NT2/D1 (cell line): ENCODE measurements around the gene STK17B.

Source experiments
- DNase-seq: peaks from one replicate; pipeline ENCODE4 v3.0.0-alpha.2; 2011; ENCODE audit warnings: low read depth, low spot score
- H3K27me3 ChIP-seq: 2 replicates; pipeline ENCODE4 v1.6.0; 2011; ENCODE audit warnings: mild to moderate bottlenecking; ENCODE audit not compliant: insufficient read length, insufficient read depth
- H3K36me3 ChIP-seq: 2 replicates; pipeline ENCODE4 v1.6.1; 2011; ENCODE audit warnings: mild to moderate bottlenecking, low read length, mixed read lengths; ENCODE audit not compliant: insufficient read depth, insufficient read length
- H3K4me1 ChIP-seq: 2 replicates; pipeline ENCODE4 v1.5.1; 2011; ENCODE audit not compliant: insufficient read depth, insufficient read length
- H3K4me3 ChIP-seq: 2 replicates; pipeline ENCODE4 v1.5.1; 2011; ENCODE audit warnings: low read depth; ENCODE audit not compliant: insufficient read length
- H3K9ac ChIP-seq: 2 replicates; pipeline ENCODE4 v1.6.0; 2011; ENCODE audit warnings: low read depth; ENCODE audit not compliant: insufficient read length
- H3K9me3 ChIP-seq: 2 replicates; pipeline ENCODE4 v1.5.1; 2011; ENCODE audit warnings: mild to moderate bottlenecking, low read length; ENCODE audit not compliant: insufficient read depth
- SUZ12 ChIP-seq: IDR thresholded peaks from 2 replicates; pipeline ENCODE4 v1.6.1; 2011; ENCODE audit not compliant: insufficient read length, insufficient read depth; ENCODE audit errors: extremely low read depth
- YY1 ChIP-seq: IDR thresholded peaks from 2 replicates; pipeline ENCODE4 v1.6.1; 2011; ENCODE audit not compliant: insufficient read length, insufficient read depth
- ZNF274 ChIP-seq: IDR thresholded peaks from 2 replicates; pipeline ENCODE4 v1.6.1; 2011; ENCODE audit warnings: mild to moderate bottlenecking, low read depth, low read length

STK17B gene

DNA sequence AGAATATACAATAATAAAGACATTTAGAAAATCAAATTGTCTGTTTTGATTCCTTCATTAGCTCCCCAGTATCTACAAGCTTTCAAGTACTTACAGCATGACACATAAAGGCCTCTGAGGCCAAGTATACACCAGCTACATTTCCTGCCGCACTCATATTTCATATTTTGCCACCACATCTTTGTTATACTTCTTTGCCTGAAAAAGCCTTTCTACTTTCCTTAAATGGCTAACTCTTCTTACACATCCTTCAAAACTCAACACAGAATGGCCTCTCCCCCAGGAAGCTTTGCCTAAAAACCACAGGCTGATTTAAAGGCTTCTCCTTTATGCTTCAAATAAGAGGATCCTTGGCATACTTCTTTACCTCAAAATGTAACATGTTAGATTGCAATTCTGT is 4.5 kb downstream of the STK17B start:
- Histone ChIP-seq H3K27me3 (peaks cover 2% of the 10 kb centered on the region), H3K4me1 (no peaks in the 10 kb centered on the region), H3K36me3 (peaks cover 11% of the 10 kb centered on the region), H3K4me3 (no peak overlapping the region), H3K9me3 (no peaks in the 10 kb centered on the region), H3K9ac (no peak overlapping the region)
- TF ChIP-seq SUZ12: no peak
- no peak for TF ChIP-seq ZNF274
- no peak for TF ChIP-seq YY1
- DNase-seq: no peak

GRCh38 chr2:196165016-196165415 is 6.4 kb downstream of the STK17B start:
- H3K9me3 ChIP-seq: no peaks in the 10 kb centered on the region
- no peak overlapping the region for H3K9ac ChIP-seq
- H3K4me1 ChIP-seq: no peaks in the 10 kb centered on the region
- no peak for DNase-seq
- TF ChIP-seq YY1 (no peak), ZNF274 (no peak), SUZ12 (no peak)
- no peak overlapping the region for H3K4me3 ChIP-seq
- H3K36me3 ChIP-seq: peaks cover 15% of the 10 kb centered on the region
- H3K27me3 ChIP-seq: no peaks in the 10 kb centered on the region

DNA sequence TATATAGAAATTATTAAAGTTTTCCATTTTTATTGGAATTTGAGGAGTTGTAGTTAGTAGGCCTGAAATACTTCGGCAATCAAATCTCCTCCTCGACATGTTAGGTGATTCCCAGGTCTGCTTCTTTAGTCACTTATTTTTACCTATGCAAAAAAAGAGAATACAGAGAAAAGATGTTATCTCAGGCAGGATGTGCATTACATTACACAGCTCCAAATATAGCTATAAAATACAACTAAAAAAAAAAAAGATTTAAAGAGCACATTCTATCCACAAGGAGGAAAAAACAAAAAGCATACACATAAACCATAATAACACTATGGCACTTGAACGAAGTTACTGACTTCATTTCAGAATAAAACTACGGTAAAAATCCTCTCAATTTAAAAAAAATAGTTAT is 8.1 kb downstream of the STK17B start:
- Histone ChIP-seq H3K27me3 (no peaks in the 10 kb centered on the region), H3K9me3 (no peaks in the 10 kb centered on the region; the same call in 1 of the 2 replicates), H3K4me3 (no peak overlapping the region), H3K4me1 (no peaks in the 10 kb centered on the region), H3K36me3 (peaks cover 20% of the 10 kb centered on the region), H3K9ac (no peak overlapping the region)
- no peak for DNase-seq
- TF ChIP-seq YY1 (no peak), SUZ12 (no peak), ZNF274 (no peak)

DNA sequence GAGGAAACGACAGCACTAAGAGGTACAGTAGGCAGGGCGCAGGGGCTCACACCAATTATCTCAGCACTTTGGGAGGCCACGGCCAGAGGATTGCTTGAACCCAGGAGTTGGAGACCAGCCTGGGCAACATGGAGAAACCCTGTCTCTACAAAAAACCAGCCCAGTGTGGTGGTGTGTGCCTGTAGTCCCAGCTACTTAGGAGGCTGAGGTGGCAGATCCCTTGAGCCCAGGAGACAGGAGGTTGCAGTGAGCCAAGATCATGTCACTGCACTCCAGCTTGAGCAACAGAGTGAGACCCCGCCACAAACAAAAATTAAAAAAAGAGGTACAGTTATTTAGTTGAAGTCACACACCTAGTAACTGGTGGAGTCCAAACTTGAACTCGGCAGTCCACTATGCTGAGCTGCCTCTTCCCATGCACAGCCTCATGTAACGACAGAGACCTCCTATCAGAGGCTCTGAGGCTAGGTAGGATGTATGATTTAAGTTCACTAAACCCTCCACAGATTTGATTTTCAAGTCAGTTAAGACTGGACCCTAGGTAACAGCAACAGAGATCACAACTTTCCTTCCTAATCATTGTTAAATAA is 8.7 kb downstream of the STK17B start:
- no peak for TF ChIP-seq YY1
- no peak for TF ChIP-seq SUZ12
- no peak for TF ChIP-seq ZNF274
- Histone ChIP-seq H3K9me3 (no peaks in the 10 kb centered on the region; the same call in 1 of the 2 replicates), H3K36me3 (peaks cover 20% of the 10 kb centered on the region), H3K9ac (no peak overlapping the region), H3K4me1 (no peaks in the 10 kb centered on the region), H3K27me3 (no peaks in the 10 kb centered on the region), H3K4me3 (no peak overlapping the region)
- DNase-seq: no peak

DNA sequence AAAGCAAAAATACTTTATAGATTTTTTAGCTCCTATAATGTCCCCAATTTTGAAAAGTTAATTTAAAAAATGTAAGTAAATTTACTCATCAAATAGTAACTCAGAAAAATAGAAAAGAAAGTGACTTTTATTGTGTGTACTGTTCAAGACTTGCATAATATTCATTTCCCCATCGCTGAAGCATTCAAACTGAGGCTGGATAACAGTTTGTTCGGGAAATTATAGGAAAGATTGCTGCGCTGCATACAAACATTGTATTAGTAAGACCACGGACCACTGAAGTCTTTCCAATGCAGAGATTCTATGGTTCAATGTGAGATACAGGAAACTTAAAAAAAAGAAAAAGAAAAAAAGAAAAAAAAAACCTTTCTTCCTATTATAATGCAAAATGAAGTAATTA is 10.4 kb downstream of the STK17B start:
- Histone ChIP-seq H3K27me3 (no peaks in the 10 kb centered on the region), H3K9me3 (no peaks in the 10 kb centered on the region; the same call in 1 of the 2 replicates), H3K36me3 (peaks cover 26% of the 10 kb centered on the region), H3K9ac (no peak overlapping the region), H3K4me1 (no peaks in the 10 kb centered on the region), H3K4me3 (no peak overlapping the region)
- no peak for DNase-seq
- TF ChIP-seq YY1 (no peak), SUZ12 (no peak), ZNF274 (no peak)

DNA sequence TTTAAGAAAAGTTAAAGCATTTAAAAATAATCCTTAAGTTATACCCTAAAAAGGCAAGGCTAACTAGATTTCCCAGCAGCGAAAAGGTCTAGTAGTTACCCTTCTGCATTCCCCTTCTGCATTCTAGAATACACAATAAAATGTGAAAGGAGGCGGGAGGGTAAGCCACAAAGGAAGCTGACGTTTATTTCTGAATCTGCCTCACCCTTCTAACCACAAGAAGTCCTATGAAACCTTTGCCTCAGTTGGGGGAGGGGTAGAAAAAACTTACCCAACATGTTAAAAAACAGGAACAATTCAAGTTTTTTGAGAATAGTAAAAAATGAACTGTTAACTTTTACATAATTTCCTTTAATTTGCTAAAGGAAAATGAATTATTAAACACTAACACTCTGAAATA is 11.3 kb downstream of the STK17B start:
- Histone ChIP-seq H3K9me3 (no peaks in the 10 kb centered on the region; the same call in 1 of the 2 replicates), H3K9ac (no peak overlapping the region), H3K4me1 (no peaks in the 10 kb centered on the region), H3K36me3 (peaks cover 33% of the 10 kb centered on the region), H3K27me3 (no peaks in the 10 kb centered on the region), H3K4me3 (no peak overlapping the region)
- DNase-seq: no peak
- TF ChIP-seq ZNF274 (no peak), YY1 (no peak), SUZ12 (no peak)

GRCh38 chr2:196159221-196159892 is 12.0 kb downstream of the STK17B start:
- peaks cover 40% of the 10 kb centered on the region for H3K36me3 ChIP-seq
- no peak for TF ChIP-seq SUZ12
- H3K27me3 ChIP-seq: no peaks in the 10 kb centered on the region
- no peak for DNase-seq
- no peak overlapping the region for H3K9ac ChIP-seq
- H3K9me3 ChIP-seq: no peaks in the 10 kb centered on the region; the same call in 1 of the 2 replicates
- no peaks in the 10 kb centered on the region for H3K4me1 ChIP-seq
- no peak overlapping the region for H3K4me3 ChIP-seq
